GM18508 (cell line): ENCODE data around the gene ATP5F1E.

ENCODE experiments used
- ATAC-seq: cut with Tn5 transposase; IDR thresholded peaks from one replicate; pipeline ENCODE4 v1.9.1; 2021; ENCODE audit warnings: moderate number of reproducible peaks; ENCODE audit not compliant: insufficient read depth, unreplicated experiment

ATP5F1E gene

DNA sequence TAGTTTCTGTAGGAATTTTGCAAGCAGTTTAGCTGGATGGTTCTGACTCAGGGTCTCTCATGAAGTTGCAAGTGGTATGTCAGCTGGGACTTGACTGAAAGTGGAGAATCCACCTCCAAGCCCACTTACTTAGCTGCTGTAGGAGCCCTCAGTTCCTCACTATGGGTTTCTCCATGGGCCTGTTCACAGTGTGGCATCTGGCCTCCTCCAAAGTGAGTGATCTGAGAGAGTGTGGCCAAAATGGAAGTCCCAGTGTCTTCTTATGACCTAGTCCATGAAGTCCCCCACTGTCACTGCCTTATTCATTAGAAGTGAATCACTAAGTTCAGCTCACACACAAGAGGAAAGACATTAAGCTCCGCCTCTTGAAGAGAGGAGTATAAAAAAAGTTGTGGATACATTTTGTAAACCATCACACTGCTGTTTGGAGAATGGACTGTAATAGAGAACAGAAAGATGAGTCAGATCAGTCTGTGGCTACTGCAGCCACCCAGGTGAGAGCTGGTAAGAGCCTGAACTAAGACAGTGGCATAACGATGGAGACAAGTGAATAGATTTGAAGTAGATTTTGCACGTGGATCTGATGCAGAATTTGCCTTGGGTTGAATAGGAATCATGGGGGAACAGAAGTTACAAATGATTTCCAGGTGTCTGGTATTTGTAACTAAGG is 55.9 kb downstream of the ATP5F1E start:
- ATAC-seq = no peak
